ENCODE results near the gene FNIP2.

The FNIP2 gene

DNA sequence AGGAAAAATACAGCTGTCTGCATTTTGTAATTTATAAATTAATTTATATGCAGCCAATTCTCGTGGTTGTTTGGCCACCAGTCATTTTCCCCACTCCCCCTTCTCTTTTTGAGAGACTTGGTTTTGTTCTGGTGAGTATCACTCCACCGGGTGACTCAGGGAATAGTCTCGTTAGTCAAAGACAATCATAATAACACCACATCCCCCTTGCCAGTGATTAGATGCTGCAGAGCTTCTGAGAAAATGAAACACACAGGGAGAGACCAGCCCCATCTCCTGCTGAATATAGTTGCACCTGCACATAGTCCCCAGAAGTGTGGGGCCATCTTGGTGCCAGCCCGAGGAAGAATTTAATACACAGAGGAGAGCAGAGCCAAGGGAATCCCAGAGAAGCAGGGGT is 8.0 kb upstream of the FNIP2 start:
- in situ Hi-C loops (cut with MboI; ENCODE audit: low sequenced_read_pairs): no loop called here

DNA sequence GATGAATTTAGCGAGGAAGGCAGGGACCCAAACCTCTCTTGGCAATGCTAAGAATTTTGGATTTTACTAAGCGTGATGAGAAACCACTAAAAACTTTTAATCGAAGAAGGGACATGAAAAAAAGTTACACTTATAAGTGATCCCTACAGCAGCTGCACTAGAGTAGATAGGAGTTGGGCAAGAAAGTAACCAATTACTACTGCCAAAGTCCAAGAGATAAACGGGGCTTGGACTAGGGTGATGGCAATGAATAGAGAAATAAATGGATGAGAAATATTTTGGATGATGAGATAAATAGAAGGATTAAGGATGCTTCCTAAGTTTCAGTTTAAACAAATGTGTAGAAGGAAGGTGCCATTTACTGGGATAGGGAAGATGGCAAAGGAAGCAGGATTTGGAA is 6.3 kb upstream of the FNIP2 start:
- in situ Hi-C loops (cut with MboI; ENCODE audit: low sequenced_read_pairs): no loop called here

DNA sequence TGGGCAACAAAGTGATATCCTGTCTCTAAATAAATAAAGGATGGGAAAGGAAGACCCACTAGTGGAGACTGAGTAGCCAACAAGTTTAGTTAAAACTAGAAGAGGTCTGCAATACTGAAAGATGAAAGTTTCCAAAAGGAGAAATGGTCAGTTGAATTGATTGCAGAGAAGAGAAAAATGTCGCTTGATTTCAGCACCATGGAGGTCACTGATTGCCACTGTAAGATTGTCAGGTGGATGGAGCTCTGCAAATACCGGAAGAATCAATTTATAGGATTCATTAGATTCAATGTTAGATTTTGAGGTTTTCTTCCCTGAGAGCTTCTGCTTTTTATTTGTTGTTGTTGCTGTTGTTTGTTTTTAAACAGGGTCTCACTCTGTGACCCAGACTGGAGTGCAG is 5.4 kb upstream of the FNIP2 start:
- in situ Hi-C loops (cut with MboI; ENCODE audit: low sequenced_read_pairs): no loop called here

DNA sequence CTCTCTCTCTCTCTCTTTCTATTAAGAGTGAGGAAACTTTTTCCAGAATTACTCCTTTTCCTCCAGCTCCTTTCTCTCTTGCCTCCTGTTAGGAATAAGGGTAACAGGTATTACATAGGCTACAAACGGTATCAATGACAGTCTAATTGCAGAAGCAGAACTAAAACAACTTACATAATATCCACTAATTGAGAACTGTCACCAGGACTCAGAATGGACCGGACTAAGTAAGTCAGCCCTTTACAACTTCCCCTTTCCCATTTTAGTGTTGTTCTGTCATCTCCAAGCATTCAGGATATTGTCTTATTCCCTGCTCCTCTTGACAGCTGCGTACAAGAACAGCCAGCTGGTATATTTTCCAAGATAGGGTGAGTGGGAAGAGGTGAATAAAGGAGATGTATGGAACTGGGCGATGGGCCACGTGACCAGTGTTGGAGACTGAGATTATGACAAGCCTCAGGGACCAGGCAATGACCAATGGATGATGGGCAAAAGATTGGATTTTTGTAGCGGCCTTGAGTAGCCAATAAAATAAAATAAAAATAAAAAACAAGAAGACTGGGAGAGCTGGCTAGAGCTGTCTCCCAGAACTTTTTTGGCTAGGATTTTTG is 2.3 kb upstream of the FNIP2 start:
- in situ Hi-C loops (cut with MboI; ENCODE audit: low sequenced_read_pairs): no loop called here

DNA sequence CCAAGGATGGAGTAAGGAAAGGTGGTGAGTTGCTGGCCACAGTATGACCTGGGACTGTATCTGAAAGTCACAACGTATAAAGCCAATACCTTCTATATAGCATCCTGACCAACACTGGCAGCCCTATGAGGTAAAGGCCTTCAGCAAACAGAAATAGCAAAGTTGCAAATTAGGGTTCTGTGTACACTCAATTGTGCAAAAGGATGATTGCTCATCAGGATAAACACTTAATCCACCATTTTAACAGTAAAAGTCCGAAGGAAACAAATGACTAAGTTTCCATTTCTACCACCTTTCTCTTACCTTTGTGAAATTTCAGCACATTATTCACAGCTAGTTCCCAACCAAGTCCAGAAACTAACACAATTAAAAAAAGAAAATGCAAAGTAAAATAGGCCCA is 1.4 kb upstream of the FNIP2 start:
- in situ Hi-C loops (cut with MboI; ENCODE audit: low sequenced_read_pairs): no loop called here

DNA sequence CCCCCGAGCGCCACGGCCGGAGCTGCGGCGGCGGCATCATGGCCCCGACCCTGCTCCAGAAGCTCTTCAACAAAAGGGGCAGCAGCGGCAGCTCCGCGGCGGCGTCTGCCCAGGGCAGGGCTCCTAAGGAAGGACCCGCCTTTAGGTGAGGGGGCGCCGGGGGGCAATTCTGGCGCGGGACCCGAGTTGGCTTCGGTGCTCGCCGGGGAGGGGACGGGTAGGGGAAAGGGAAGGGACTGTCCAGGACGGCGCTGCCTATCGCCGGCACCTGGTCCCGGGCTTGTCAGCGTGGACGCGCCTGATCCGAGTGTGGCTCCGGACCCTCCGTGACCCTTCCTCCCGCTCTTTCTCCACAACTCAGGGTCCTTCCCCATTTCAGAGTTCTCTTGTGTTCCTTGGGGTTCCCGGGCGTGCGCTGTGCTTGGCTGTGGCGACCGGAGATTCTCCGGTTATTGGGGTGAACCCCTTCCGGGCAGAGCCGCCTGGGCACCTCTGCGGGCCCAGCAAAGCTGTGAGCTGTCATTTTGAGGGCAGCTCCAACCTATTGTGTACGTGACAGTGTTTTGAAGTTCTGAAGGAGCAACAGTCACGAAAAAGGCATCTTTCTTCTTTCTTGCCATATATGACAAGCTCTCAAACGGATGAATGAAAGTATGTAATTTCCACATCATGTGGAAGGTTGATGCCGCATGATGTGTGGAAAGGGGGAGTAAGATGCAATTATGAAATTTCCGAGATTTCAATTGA is 522 bp downstream of the FNIP2 start:
- in situ Hi-C loops (cut with MboI; ENCODE audit: low sequenced_read_pairs): no loop called here

DNA sequence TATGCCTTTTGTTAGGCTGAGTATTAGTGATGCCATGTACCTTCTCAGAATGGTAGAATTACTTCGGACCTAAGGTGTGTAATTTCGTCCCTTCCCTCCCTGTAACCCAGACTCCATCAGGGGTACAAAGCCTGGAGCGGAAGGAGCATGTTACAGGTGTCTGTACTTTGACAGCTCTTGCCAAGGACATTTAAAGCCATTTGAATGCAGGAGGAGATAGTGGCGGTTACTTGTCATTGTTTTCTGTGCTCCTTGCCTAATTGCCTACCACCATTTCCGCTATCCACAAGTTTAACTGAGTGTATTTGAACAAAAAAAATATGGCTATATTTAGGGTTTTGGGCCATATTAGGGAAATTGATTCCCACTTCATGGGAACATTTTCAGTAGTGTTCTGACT is 1.8 kb downstream of the FNIP2 start:
- in situ Hi-C loops (cut with MboI; ENCODE audit: low sequenced_read_pairs): no loop called here

DNA sequence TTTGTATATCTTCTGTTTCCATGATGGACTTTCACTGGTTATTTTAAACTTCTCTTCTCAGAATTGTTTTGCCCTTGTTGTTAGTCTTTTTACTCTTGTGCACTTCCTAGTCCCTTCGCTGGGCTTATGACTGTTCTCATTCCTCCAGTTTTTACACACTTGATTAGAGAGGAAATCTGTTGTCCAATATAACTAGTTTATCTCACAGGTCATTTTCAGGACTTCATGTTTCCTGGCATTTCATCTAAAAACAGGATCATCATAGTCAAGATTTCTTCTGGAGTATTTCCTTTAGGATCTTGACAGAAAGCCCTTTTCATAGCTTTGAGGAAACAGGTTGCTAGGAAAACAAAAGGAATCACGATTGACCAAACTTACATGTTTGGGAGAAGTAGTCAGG is 3.0 kb downstream of the FNIP2 start:
- in situ Hi-C loops (cut with MboI; ENCODE audit: low sequenced_read_pairs): no loop called here

DNA sequence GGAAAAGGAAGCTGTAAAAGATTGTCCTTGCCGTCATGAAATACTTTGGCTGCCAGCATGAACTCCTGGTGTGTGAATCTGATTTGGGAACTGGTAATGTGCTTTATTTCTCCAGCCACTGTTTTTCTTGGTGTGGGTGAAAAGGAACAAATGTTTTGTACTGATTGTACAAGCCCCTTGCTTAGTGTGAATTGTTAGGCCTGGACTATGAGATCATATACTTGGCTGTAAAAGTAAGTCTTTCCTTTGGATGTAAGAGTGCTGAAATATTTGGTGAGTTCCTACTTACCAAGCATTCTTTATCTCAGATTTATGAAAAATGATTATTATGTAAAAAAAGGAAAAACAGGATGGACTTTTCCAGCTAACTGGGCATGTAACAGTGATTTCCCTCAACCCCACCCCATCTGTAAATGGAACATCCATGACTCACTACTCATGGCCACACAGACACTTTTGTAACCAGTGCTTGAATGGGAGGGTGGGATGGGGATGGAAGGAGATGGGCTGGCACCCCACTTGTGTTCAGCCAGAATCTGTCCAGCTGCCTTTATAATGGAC is 6.3 kb downstream of the FNIP2 start:
- in situ Hi-C loops (cut with MboI; ENCODE audit: low sequenced_read_pairs): no loop called here

DNA sequence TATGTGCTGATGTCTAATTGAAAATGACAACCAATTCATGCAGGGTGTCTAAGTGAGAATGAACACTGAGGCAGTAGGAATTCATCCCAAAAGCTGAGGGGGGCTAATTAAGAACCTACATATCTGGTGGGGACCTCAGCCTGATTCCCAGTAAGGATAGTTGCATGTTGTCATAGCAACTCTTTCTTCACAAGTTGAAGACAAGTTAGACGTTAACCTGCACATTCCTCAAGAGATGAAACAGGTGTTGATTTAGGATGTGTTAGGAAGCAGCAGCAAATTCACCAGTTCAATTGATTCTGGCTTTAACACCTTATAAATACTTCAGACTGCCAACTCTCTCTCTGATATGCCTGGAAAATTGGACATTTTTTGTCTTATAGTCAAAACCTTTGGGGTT is 7.3 kb downstream of the FNIP2 start:
- in situ Hi-C loops (cut with MboI; ENCODE audit: low sequenced_read_pairs): no loop called here

DNA sequence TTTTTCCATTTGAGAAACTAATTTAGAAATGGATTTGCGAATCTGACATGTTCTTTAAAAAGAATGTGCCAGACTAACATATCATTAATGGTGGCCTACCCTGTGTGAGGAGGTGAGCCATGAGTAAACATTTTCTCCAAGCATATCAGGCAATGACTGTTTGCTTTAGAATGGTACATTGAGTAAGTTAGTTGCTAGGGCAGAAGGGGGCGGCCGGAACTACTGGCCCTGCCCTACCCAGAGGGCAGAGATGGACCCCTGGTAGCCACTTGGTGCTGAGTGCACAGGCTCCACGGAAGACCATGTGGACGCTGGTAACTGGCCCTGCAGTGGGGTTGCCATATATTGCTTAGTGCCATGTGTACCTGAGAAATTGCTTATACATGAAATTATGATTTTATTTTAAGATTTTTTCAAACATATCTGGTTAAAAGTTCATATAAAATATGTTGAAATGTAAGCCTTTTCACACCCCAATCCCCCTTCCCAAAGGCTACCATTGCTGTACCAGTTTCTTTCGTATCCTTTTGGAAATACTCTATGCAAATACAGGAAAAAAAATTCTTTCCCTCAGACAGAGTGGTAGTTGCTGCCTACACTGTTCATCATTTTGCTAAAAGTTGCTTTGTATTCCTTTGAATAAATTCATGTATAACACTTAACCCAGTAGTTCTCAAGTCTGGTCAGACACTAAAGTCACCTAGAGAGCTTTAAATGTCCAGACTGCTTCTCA is 8.8 kb downstream of the FNIP2 start:
- in situ Hi-C loops (cut with MboI; ENCODE audit: low sequenced_read_pairs): no loop called here

DNA sequence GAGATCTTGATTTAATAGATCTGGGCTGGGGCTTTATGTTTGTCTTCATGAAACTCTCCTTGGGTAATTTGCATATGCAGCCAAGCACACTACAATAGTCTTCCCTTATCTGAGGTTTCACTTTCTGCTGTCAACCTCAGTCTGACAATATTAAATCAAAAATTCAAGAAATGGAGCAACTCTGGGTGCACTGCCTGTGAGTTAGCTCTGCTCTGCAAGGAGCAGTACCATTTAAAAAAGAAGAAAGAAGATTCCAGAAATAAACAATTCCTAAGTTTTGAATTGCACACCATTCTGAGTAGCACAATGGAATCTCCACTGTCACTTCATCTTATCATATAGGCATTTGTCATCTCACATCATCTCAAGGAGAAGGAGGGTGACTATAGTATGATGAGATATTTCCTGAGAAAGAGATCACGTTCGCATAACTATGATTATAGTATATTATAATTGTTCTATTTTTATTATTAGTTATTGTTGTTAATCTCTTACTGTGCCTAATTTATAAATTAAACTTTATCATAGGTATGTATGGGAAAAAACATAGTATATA is 9.4 kb downstream of the FNIP2 start:
- in situ Hi-C loops (cut with MboI; ENCODE audit: low sequenced_read_pairs): no loop called here

DNA sequence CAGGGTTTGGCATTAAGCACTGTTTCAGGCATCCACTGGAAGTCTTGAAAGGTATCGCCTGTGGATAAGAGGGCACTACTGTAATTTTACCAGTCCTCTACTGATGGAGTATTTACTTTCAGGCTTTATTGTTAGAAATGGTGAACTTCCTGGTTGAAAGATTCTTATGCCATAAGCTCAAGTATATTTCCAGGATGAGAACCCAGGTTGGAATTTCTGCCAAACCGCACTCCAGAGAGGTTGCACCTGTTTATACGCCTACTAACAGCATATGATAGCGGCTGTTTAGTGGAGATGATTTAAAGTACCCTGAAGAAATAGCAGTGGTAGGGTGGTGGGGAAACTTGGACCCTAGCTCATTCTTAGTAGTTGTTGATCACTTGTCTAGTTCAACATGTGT is 9.9 kb downstream of the FNIP2 start:
- in situ Hi-C loops (cut with MboI; ENCODE audit: low sequenced_read_pairs): no loop called here

DNA sequence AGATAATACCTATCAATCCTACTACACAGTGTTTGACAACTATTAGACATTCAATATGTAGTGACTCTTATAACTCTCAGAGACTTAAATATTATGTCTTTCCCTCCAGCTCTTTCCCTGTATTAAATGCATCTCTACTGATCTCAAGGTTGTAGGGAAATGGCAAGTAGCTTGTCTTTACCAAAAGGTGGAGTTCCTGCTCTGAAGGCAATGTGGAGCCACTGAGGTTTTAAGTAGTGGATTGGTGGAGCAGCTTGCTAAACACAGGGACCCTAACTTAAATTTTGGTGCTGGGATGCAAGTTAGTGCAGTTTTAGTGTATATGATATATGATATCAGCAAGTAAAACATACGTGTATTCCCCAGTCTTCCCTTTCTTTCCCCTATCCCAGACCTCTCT is 13.1 kb downstream of the FNIP2 start:
- in situ Hi-C loops (cut with MboI; ENCODE audit: low sequenced_read_pairs): no loop called here

DNA sequence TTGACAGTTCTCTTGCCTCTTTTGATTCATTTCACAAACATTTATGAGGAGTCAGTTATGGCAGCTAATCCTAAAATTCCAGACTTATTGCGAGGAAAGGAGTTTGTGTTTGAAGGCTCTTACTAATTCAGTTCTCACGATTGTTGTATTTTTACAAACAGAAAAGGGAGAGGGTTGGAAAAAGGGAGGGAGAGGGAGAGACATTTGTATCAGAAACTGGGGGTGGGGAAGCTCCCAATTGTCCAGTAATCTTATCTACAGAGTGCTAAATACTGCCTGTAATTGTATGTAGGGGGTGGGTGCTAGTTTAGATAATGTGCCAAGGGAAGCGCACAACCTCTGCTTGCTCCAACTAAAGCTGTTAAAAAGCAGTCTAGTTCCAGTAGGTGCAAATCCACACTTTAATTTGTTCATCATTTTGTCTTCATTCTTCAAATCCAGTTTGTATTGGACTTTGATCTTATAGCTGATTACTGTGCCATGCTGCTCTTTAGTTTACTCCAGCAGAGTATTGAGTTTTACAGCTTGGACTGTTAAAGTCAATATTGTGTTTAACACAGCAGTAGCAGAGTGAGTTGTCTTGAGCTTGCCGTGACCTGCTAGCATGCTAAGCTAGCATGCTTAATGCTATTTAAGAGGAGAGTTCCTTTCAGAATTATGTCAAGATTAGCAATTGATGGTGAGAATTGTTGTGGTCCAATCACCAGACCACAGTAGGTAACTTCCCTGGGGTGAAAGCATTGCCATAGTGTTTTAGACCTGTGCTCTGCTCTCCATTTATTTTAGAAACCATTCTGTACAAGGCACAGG is 13.9 kb downstream of the FNIP2 start:
- in situ Hi-C loops (cut with MboI; ENCODE audit: low sequenced_read_pairs): no loop called here

DNA sequence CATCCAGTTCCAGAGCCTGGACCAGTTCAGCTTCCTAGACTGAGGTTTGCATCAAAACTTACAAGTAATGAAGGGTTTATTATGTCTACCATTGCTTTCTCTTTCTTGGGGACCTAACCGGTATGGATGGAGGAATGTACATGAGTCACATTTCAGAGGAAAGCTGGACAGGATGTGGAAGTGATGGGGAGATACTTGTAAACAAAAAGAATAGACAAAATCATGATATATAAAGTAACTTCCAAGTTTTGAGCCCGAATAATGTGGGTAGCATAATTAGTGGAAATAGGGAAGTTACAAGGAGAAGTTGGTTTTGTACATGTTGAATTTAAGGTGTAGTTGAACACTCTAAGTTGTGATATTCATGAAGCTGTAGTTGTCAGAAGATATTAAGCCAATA is 15.0 kb downstream of the FNIP2 start:
- in situ Hi-C loops (cut with MboI; ENCODE audit: low sequenced_read_pairs): no loop called here

DNA sequence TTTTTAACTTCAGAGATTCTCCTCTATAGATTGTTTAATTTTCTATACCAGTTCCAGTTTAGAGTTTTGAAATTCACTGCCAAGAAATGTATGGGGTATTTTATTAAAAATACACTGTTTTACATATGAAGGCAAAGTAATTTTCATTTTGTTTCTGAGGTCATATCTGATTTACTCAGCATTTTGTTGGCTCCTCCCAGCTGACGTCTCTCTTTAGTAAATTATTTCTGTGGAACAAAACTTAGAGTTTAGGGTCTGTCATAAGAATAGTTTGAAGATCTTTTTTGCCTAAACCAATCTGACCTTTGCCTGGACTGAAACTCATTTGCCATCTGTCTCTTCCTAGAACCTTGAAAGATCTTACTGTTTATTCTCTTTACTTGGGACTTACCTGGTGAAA is 16.9 kb downstream of the FNIP2 start:
- in situ Hi-C loops (cut with MboI; ENCODE audit: low sequenced_read_pairs): no loop called here

DNA sequence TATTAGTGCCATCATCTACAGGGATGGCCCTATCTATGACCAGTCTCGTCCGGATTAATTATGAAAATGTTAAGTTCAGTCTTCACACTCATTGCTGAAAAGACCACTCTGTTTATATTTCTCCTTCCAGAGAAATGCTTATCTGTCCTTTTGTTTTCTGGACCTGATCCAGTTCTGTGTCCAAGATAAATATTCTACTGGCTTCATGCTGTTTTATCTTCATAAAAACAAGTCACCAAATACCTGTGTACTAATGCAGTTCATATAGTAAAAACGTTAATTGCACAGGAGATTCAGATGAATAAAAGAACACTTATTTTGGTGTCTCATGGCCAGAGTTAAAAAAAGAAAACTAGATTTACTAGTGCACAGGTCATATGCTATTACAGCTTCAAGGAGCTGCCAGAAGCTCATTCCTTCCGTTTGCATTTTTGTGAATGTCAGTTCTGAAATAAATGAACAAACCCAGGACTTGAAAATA is 17.3 kb downstream of the FNIP2 start:
- in situ Hi-C loops (cut with MboI; ENCODE audit: low sequenced_read_pairs): no loop called here

DNA sequence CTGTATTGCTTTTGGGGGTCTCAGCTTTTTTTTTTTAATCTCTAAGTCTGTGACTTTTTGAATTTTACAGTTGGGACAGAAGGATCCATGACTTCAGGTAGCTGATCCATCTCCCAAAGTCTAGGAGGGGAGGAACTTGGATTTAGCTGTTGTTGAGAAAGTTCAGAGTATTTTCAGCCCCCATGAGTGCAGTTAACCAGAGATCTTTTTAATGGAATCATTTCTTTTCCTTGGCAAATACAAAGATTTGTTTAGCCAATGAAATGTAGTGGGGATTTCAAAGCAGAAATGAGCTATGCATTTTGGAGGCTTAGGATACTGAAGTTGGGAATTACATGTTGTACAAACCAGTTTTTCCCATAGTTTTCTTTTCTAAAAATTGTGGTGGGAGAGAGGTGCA is 18.1 kb downstream of the FNIP2 start:
- in situ Hi-C loops (cut with MboI; ENCODE audit: low sequenced_read_pairs): no loop called here

DNA sequence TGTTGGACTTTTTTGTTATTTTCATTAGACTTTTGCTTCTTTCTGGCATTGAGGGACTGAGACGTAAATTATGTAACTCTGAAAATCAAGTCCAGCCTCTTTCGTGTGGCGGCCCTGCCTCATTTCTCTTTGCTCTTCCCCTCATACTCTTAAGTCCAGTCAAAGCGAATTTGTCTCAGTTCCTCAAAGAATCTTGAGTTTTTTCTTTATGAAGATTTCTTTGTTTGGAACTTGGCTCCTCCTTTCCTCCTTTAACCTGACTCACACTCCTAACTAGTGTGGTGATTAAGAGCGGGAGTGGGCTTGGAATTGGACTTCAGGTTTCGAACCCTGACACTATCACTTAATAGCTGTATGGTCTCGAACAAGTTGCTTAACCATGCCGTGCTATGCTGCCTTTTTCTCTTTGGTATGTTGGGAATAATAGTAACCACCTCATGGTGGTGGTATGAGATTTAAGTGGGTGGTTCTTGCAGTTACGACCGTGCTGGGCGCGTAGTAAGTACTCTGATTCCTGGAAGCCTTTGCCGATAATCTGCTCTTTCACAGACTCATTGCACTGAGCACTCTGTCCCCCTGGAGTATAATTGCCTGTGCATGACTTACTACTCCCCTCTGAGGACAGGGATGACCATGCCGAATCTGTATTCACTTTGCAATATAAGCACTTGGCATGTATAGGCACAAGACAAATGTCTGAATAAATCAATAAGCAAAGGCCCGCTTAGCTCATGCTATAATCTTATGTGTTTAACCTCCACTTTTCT is 19.1 kb downstream of the FNIP2 start:
- in situ Hi-C loops (cut with MboI; ENCODE audit: low sequenced_read_pairs): no loop called here

Measured in hTERT RPE-1 (cell line).